OCI-LY1 (cell line): Measurements from ENCODE around the gene SAE1.

ENCODE experiments used
- CTCF ChIP-seq: fragments of 200-600 bp; sonication (generic), shearing (Covaris generic); IDR thresholded peaks from 2 replicates; pipeline ENCODE4 v1.5.1; 2017; ENCODE audit warnings: mild to moderate bottlenecking, antibody characterized with exemption, low read length, moderate library complexity, mixed read lengths
- EZH2 ChIP-seq: fragments of 200-600 bp; sonication (generic), shearing (Covaris generic); IDR thresholded peaks from 2 replicates; pipeline ENCODE4 v1.8.0; 2017; ENCODE audit warnings: borderline replicate concordance, mixed run types, mild to moderate bottlenecking, antibody characterized with exemption, low read length, moderate library complexity, mixed read lengths

GRCh38 chr19:47144630-47145029, 14.0 kb downstream of the SAE1 start:
- no peak for TF ChIP-seq CTCF
- no peak for TF ChIP-seq EZH2
